ENCODE data around the gene PLAAT4. TPM values are rescaled to one million over a fixed set of nuclear protein-coding genes. Genes with fewer than 3 reads are reported as not detected.

Gene PLAAT4
- polyA plus RNA-seq, 2 of the 4 experiments (the other 2 are of a cell fraction), result 0.74 to 1.6 TPM

GRCh38 chr11:63518548-63518947 lies 18.1 kb upstream of the PLAAT4 start:
- no peaks in the 10 kb centered on the region for H3K4me1 ChIP-seq
- POLR2A ChIA-PET, result no interaction called here

GRCh38 chr11:63520606-63521170 lies 15.9 kb upstream of the PLAAT4 start:
- H3K4me1 ChIP-seq, result no peaks in the 10 kb centered on the region
- no peak overlapping the region for H3K27ac ChIP-seq
- H3K4me3 ChIP-seq, result no peak overlapping the region
- H3K9me3 ChIP-seq, result peaks cover 14% of the 10 kb centered on the region
- ATAC-seq (no peak), FAIRE-seq (no peak), DNase-seq (ENCODE audit: low read depth in 1 of 2, low spot score in 1 of 2) (no peak)
- TF ChIP-seq NR3C1 (IDR thresholded peaks at IDR 0.05) (no peak), HDAC2 (IDR thresholded peaks at IDR 0.05) (no peak), TFCP2L1 (CRISPR knock-in tag; IDR thresholded peaks at IDR 0.05) (no peak), CBX2 (IDR thresholded peaks at IDR 0.05; ENCODE audit: borderline replicate concordance, low read depth) (no peak), MAFK (IDR thresholded peaks at IDR 0.05; ENCODE audit: partially characterized antibody) (no peak), NFE2L2 (conservative IDR thresholded peaks at IDR 0.05; ENCODE audit: low read length) (no peak), EHF (CRISPR knock-in tag; IDR thresholded peaks at IDR 0.05) (no peak), HOXB13 (CRISPR knock-in tag; IDR thresholded peaks at IDR 0.05; ENCODE audit: low read depth) (no peak), ZSCAN20 (CRISPR knock-in tag; IDR thresholded peaks at IDR 0.05) (no peak), KDM5A (IDR thresholded peaks at IDR 0.05) (no peak), CBX8 (IDR thresholded peaks at IDR 0.05) (no peak), GATA3 (IDR thresholded peaks at IDR 0.05; ENCODE audit: borderline replicate concordance) (no peak), BHLHE40 (IDR thresholded peaks at IDR 0.05; ENCODE audit: low read depth, low read length) (no peak), TP53 (CRISPR knock-in tag; IDR thresholded peaks at IDR 0.05) (no peak), SMC3 (IDR thresholded peaks at IDR 0.05) (no peak), CTCF (IDR thresholded peaks at IDR 0.05) (no peak), PHF8 (IDR thresholded peaks at IDR 0.05; ENCODE audit: borderline replicate concordance, low read depth) (no peak), PBX3 (IDR thresholded peaks at IDR 0.05) (no peak)
- POLR2A ChIA-PET, result no interaction called here
- WGBS (ENCODE audit: missing lambda C conversion rate), result 82% methylated on average over 5 of the region's 5 CpGs
- H3K4me2 ChIP-seq, result no peak overlapping the region
- CTCF ChIA-PET, result interaction anchor here (1.2 kb wide), 1 partner anchor 42 kb away, joined by 9 read pairs; no protein-coding TSS in a partner anchor

More at GRCh38 chr11:63518548-63518947, 18.1 kb upstream of the PLAAT4 start:
- Histone ChIP-seq H3K9me3 (peaks cover 3% of the 10 kb centered on the region), H3K4me2 (no peak overlapping the region), H3K4me3 (no peak overlapping the region), H3K27ac (no peak overlapping the region)
- 32% methylated on average over 1 of the region's 1 CpG for WGBS (ENCODE audit: missing lambda C conversion rate)
- TF ChIP-seq ZNF302 (CRISPR knock-in tag; IDR thresholded peaks at IDR 0.05), result no peak
- TF ChIP-seq ZFP36 (IDR thresholded peaks at IDR 0.05; ENCODE audit: borderline replicate concordance, partially characterized antibody), result no peak
- TF ChIP-seq NR3C1 (IDR thresholded peaks at IDR 0.05), result no peak
- TF ChIP-seq MAFK (IDR thresholded peaks at IDR 0.05; ENCODE audit: partially characterized antibody), result no peak
- TF ChIP-seq FOXS1 (CRISPR knock-in tag; IDR thresholded peaks at IDR 0.05), result no peak
- no peak for TF ChIP-seq POLR2AphosphoS2 (conservative IDR thresholded peaks at IDR 0.05; ENCODE audit: low read length)
- CTCF ChIA-PET, result interaction anchor here (0.7 to 1.0 kb wide), 2 partner anchors 13 to 117 kb away, joined by 3 read pairs; no protein-coding TSS in a partner anchor
- FAIRE-seq (no peak), ATAC-seq (no peak), DNase-seq (ENCODE audit: low read depth in 1 of 2, low spot score in 1 of 2) (no peak)

- CTCF ChIA-PET, result interaction anchor here (1.2 to 2.3 kb wide), 3 partner anchors 16 to 43 kb away, joined by 3 to 9 read pairs (median 7); partner anchors contain the start of gene LGALS12
- no peak for FAIRE-seq
Observed at GRCh38 chr11:63521896-63522295, 14.7 kb upstream of the PLAAT4 start.

More at GRCh38 chr11:63521896-63522295, 14.7 kb upstream of the PLAAT4 start:
- POLR2A ChIA-PET, result no interaction called here
- TF ChIP-seq TFCP2L1 (CRISPR knock-in tag; IDR thresholded peaks at IDR 0.05), result no peak
- no peak for TF ChIP-seq MYC (IDR thresholded peaks at IDR 0.05; ENCODE audit: borderline replicate concordance, low read length)
- no peak for TF ChIP-seq SMC3 (IDR thresholded peaks at IDR 0.05)
- no peak for TF ChIP-seq ZFP36 (IDR thresholded peaks at IDR 0.05; ENCODE audit: borderline replicate concordance, partially characterized antibody)
- TF ChIP-seq MAX (IDR thresholded peaks at IDR 0.05), result no peak
- Histone ChIP-seq H3K4me2 (no peak overlapping the region), H3K9me3 (peaks cover 14% of the 10 kb centered on the region), H3K4me1 (no peaks in the 10 kb centered on the region), H3K4me3 (no peak overlapping the region), H3K27ac (no peak overlapping the region)
- DNase-seq (ENCODE audit: low read depth in 1 of 2, low spot score in 1 of 2) (no peak), ATAC-seq (no peak)
- 90% methylated on average over 2 of the region's 2 CpGs for WGBS (ENCODE audit: missing lambda C conversion rate)
